NCI-H1694 (cell line): ENCODE results near the gene KRTAP17-1.
"Not testable (repeated sequence)": the region's sequence is repeated elsewhere in the genome, so short reads cannot be mapped to it uniquely, and the experiment has no call there.

Source experiments
- DNase-seq: peaks from one replicate; lab custom pipeline; 2025; lab: John Stamatoyannopoulos, UW

Gene KRTAP17-1

GRCh38 chr17:41302981-41303380 lies 12.5 kb downstream of the KRTAP17-1 start:
- DNase-seq, result no peak

DNA sequence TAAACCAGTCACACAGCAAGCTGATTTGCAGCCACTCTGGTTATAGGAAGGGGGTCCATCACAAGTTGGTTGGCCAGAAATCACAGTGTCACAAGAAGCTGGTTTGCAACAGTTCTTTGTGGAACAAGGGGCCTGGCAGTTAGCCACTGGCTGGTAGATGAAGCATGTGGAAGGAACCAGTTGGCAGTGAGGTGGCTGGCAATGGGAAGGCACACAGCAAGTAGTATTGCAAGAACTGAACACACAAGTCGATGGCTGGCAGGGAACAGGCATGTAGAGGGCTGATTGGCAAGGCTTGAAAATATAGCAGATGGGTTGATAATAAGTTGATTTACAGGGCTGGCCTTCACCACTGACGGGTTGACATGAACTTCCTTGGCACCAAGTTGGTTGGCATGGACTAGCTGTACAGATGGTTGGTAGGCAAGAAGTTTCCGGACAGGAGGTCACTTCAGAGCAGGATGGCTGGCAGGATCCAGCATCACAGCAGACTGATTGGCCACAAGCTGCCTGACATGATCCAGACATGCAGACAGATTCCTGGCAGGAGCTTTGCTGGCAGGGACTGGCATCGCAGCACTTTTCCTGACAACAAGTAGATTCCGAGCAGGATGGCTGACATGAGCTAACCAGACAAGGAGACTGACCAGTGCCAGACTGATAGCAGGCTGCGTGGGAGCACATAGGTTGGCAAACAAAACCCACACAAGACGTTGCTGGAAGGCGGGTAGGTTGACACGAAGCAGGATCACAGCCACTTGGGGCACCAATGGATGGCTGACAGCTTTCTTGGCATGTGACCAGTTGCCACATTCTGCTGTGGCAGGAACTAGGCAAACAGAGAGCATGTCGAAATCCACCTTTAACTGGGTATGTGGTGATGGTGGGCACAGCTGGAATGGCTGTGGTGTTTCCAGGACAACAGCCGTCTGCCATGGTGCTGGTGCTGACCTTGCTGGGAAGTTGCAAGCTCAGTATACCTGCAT lies 13.3 kb downstream of the KRTAP17-1 start, which contains the start of gene KRTAP29-1:
Gene KRTAP29-1 (minus strand): TSS at position 936 of the 986 bp plus-strand sequence. CDS start 0 bp downstream, at position 936.
- peak; percentile 87 for DNase-seq

- no peak for DNase-seq
Observed at GRCh38 chr17:41301204-41301790, 14.2 kb downstream of the KRTAP17-1 start.

GRCh38 chr17:41298458-41299135 lies 16.9 kb downstream of the KRTAP17-1 start:
- DNase-seq, result no peak

DNA sequence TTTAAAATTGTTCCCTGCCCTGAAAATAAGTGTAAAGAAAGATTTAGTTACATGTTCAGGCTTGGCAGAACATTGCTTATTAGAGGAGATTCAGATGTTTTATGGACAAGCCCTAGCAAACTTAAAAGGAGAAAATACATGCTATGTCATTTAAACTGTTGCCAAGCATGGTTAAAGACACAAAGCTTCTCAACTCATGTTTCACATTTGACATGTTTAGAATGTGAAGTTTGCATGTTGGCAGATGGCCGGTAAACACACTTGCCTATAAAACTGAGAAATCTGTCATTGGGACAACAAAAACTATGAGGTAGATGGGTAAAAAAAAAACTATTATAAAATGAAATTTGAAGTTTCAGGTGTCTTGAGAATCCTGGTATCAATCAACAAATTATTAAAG lies 18.7 kb downstream of the KRTAP17-1 start:
- no peak for DNase-seq

GRCh38 chr17:41294016-41294415 lies 21.5 kb downstream of the KRTAP17-1 start:
- no peak for DNase-seq

GRCh38 chr17:41287050-41287449 lies 28.5 kb downstream of the KRTAP17-1 start:
- DNase-seq, result no peak

DNA sequence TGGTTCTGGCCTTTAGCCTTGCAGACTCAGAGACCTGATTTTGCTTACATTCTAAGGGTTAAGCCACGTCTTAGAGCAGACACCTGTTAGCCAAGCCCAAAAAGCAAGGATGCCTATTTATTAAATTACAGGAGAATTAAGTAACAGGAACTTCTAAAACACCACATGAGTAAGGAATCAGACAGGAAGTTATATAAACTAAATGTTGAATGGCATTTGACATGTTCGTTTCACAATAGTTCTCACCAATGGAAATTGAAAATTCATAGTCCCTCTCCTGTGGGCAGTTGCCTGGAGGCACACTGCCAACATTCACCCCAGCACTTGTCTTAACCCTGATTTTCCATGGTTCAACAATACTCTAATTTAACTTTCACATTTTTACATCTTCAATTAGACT lies 31.0 kb downstream of the KRTAP17-1 start:
- DNase-seq, result no peak

GRCh38 chr17:41284043-41284442 lies 31.5 kb downstream of the KRTAP17-1 start:
- DNase-seq, result no peak

DNA sequence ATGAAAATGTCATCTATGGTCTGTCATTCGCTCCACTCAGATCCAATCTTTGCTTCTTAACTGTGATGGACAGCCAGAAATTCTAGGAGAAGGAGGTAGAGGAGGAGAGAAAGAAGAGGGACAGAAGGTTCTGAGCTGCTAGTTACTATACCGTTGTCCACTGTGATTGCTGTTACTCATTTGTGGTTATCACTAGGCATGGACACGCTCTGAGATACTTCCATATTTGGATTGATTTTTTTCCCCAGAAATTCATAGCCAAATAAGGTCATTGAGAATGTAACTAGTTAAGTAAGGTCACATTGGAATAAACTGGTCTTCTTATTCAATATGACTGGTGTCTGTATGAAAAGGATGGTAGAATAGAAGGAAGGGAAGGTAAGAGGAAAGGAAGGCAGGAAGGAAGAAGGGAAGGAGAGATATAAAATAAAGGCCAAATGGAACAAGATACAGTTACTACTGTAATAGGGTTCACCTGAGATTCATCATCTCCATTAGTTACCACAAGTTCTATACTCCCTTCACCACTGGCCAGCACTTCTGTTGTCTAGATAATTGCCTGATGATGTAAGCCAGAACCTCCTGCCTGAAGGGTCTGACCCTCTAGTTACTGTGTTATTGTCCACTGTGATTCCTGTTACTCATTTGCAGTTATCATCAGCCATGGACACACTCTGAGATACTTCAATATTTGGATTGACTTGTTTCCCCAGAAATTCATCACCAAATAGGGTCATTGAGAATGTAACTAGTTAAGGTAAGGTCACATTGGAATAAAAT lies 37.1 kb downstream of the KRTAP17-1 start:
- no peak for DNase-seq

DNA sequence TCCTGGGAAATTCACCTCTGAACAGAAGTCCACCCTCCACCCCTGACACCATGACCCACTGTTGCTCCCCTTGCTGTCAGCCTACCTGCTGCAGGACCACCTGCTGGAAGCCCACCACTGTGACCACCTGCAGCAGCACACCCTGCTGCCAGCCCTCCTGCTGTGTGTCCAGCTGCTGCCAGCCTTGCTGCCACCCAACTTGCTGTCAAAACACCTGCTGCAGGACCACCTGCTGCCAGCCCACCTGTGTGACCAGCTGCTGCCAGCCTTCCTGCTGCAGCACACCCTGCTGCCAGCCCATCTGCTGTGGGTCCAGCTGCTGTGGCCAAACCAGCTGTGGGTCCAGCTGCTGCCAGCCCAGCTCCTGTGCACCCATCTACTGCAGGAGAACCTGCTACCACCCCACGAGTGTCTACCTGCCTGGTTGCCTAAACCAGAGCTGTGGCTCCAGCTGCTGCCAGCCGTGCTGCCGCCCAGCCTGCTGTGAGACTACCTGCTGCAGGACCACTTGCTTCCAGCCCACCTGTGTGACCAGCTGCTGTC lies 39.8 kb downstream of the KRTAP17-1 start, which contains the start of gene KRTAP9-7:
Gene KRTAP9-7 (plus strand): TSS at position 51 of the 543 bp plus-strand sequence. CDS start 0 bp downstream, at position 51.
- DNase-seq, result not testable (repeated sequence)

GRCh38 chr17:41271858-41272257 lies 43.7 kb downstream of the KRTAP17-1 start:
- DNase-seq, result no peak

GRCh38 chr17:41271323-41271722 lies 44.2 kb downstream of the KRTAP17-1 start:
- not testable (repeated sequence) for DNase-seq

DNA sequence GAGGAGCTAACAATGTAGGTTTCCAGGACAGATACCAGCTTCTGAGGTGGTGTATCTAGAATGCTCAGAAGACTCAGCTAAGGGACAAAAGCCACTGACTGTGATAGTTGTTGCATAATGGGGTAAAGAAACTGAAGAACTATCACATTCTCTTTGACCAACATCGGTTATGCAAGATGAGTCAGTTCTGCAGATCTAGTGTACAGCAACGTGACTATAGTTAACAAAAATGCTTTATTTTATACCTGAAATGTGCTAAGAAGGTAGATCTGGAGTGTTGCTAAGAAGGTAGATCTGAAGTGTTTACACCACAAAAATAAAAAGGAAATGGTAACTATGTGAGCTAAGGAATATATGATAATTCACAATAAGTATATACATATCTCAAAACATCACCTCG lies 47.8 kb downstream of the KRTAP17-1 start:
- DNase-seq, result no peak

- no peak for DNase-seq
Observed at GRCh38 chr17:41265078-41265477, 50.4 kb downstream of the KRTAP17-1 start, which contains the start of gene KRTAP9-6. KRTAP9-6 (plus strand) TSS chr17:41265378; CDS start chr17:41265378, 0 bp downstream.
